Tibial nerve (tissue), 4 donors: ENCODE results near the gene OR2H1. TPM values are rescaled to one million over a fixed set of nuclear protein-coding genes. Genes with fewer than 3 reads are reported as not detected.

Experiments
- DNase-seq, 2 donors: peaks; one replicate each; pipeline ENCODE4 v3.0.0-alpha.2; 2019; ENCODE audit warnings: low spot score in 2 of 2
- H3K27ac ChIP-seq, 4 donors: fragments of 200-600 bp; sonication (generic) in 3 of 4; one replicate each; pipeline ENCODE4 v1.5.1; 2017 to 2019; ENCODE audit warnings: mild to moderate bottlenecking in 1 of 4
- H3K27me3 ChIP-seq, 2 donors: fragments of 200-600 bp; sonication (generic) in 1 of 2; one replicate each; pipeline versions ENCODE4 v1.5.1 to v1.6.0; 2017 to 2019
- H3K36me3 ChIP-seq, 3 donors: fragments of 200-600 bp; sonication (generic); one replicate each; pipeline ENCODE4 v1.5.1; 2018 to 2019
- H3K4me1 ChIP-seq, 4 donors: fragments of 200-600 bp; sonication (generic) in 3 of 4; one replicate each; pipeline ENCODE4 v1.5.1; 2017 to 2019
- H3K4me3 ChIP-seq, 4 donors: fragments of 200-600 bp; sonication (generic) in 3 of 4; one replicate each; pipeline ENCODE4 v1.5.1; 2017 to 2019; ENCODE audit warnings: mild to moderate bottlenecking in 1 of 4, moderate library complexity in 1 of 4
- H3K9me3 ChIP-seq, 4 donors: fragments of 200-600 bp; sonication (generic) in 3 of 4; one replicate each; pipeline ENCODE4 v1.5.1; 2017 to 2019
- EP300 ChIP-seq, 2 donors: sonication (generic); formaldehyde crosslinking; IDR thresholded peaks; one replicate each; pipeline ENCODE4 v1.6.1; 2017; ENCODE audit warnings: antibody characterized with exemption in 2 of 2, mild to moderate bottlenecking in 1 of 2
- POLR2A ChIP-seq, 2 donors: fragments of 450-650 bp; IDR thresholded peaks; one replicate each; pipeline ENCODE4 v1.6.1; 2017; ENCODE audit warnings: antibody characterized with exemption in 2 of 2, mild to moderate bottlenecking in 2 of 2, moderate library complexity in 2 of 2
- whole genome bisulfite sequencing, 2 donors: methylation state at CpG; one replicate each; pipeline ENCODE4 v1.1.5; 2018; 5-methylcytosine and 5-hydroxymethylcytosine counted together
- total RNA-seq, 4 donors: library from RNA; depleted of rRNA; stranded (reverse); fragments of >200 nt; gene quantifications; one replicate each; pipeline ENCODE4 v1.1.0, GENCODE V29; 2016
- TF ChIP-seq, protein P1 (sequence below), 5 experiments: fragments of 200-600 bp in 3 of 5; fragments of 450-650 bp in 2 of 5; sonication (generic) in 3 of 5; IDR thresholded peaks; one replicate each; pipeline ENCODE4 v1.5.1; 2016 to 2019; ENCODE audit warnings: antibody characterized with exemption in 5 of 5, mild to moderate bottlenecking in 3 of 5, moderate library complexity in 2 of 5

OR2H1 gene
- total RNA-seq, 4 donors from 2014 or later: not detected

DNA sequence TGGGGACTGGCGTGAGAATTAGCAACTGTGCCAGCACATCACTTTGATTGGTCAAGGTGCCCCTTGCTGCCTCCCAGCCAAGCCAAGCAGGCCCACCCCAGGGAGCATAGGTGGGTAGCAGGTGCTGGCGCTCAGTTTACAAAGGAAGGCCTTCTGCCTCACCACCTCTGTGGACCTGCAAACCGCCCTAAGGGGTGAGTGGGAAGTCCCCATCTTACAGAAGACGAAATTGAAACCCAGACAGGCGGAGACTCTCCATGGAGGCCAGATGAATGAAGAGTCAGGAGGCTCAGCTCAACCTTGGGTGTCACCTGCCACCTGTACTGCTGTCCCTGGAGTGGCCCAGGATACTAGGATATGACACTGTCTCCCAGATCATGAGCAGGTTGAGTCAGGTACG lies 52.3 kb downstream of the OR2H1 start:
- WGBS, 2 donors: 80 to 86% methylated on average over 5 to 6 of the region's 6 CpGs
- Histone ChIP-seq H3K27me3 (no peaks in the 10 kb centered on the region), H3K36me3 (no peaks in the 10 kb centered on the region), H3K27ac (no peak overlapping the region), H3K9me3 (no peaks in the 10 kb centered on the region), H3K4me1 (no peaks in the 10 kb centered on the region), H3K4me3 (no peak overlapping the region)
- TF ChIP-seq, protein P1, sequence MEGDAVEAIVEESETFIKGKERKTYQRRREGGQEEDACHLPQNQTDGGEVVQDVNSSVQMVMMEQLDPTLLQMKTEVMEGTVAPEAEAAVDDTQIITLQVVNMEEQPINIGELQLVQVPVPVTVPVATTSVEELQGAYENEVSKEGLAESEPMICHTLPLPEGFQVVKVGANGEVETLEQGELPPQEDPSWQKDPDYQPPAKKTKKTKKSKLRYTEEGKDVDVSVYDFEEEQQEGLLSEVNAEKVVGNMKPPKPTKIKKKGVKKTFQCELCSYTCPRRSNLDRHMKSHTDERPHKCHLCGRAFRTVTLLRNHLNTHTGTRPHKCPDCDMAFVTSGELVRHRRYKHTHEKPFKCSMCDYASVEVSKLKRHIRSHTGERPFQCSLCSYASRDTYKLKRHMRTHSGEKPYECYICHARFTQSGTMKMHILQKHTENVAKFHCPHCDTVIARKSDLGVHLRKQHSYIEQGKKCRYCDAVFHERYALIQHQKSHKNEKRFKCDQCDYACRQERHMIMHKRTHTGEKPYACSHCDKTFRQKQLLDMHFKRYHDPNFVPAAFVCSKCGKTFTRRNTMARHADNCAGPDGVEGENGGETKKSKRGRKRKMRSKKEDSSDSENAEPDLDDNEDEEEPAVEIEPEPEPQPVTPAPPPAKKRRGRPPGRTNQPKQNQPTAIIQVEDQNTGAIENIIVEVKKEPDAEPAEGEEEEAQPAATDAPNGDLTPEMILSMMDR (IDR thresholded peaks at IDR 0.05): no peak
- no peak for TF ChIP-seq POLR2A (IDR thresholded peaks at IDR 0.05)
- TF ChIP-seq EP300 (IDR thresholded peaks at IDR 0.05): no peak
- no peak for DNase-seq

DNA sequence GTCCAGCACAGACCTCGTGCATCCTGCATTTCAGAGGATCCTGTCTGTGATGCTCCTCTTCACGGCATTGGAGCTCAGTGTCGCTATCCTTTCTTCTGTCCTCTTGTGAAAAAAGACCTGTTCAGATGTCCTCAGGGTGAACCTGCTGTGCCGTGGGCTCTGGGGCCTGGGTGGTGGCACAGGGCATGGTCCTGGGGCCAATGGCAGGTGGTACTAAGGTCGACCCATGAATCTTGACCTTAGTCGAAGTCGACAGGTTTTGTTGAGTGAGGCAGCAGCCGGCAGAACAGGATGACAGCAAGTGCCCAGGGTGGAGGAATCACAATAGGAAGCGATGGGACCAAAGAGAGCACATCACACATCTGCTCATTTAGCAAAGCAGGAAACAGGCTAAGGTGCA lies 52.8 kb downstream of the OR2H1 start:
- DNase-seq: no peak
- WGBS, 2 donors: 83 to 89% methylated on average over 9 of the region's 9 CpGs
- H3K9me3 ChIP-seq: no peaks in the 10 kb centered on the region

DNA sequence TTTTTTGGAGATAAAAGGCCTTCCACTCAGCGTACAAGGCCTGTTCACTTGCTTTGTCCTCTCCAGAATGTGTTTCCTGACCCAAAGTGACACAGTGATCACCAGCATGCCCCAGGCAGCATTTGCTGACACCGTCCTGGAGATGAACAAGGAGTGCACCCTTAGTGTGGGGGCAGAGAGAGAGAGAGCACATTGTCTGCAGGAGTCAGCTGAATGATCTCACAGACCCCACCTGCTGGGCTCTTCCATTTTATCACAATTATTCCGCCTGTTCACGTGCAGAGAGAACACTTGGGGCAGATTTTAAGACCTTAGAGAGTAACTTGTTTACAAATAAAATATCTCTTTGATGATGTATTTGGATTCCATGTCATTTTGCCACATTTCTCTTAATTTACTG lies 53.2 kb downstream of the OR2H1 start:
- H3K4me3 ChIP-seq: no peak overlapping the region
- no peak overlapping the region for H3K27ac ChIP-seq
- H3K27me3 ChIP-seq: no peaks in the 10 kb centered on the region
- no peaks in the 10 kb centered on the region for H3K9me3 ChIP-seq
- DNase-seq: no peak
- H3K36me3 ChIP-seq: no peaks in the 10 kb centered on the region
- TF ChIP-seq EP300 (IDR thresholded peaks at IDR 0.05) (no peak), POLR2A (IDR thresholded peaks at IDR 0.05) (no peak)
- TF ChIP-seq, protein P1 (IDR thresholded peaks at IDR 0.05): no peak
- 19 to 25% methylated on average over 4 of the region's 4 CpGs for WGBS, 2 donors
- H3K4me1 ChIP-seq: no peaks in the 10 kb centered on the region

More for the DNA sequence above, 52.8 kb downstream of the OR2H1 start:
- Histone ChIP-seq H3K4me3 (no peak overlapping the region), H3K27ac (no peak overlapping the region), H3K36me3 (no peaks in the 10 kb centered on the region), H3K4me1 (no peaks in the 10 kb centered on the region), H3K27me3 (no peaks in the 10 kb centered on the region)
- no peak for TF ChIP-seq EP300 (IDR thresholded peaks at IDR 0.05)
- TF ChIP-seq POLR2A (IDR thresholded peaks at IDR 0.05): no peak
- TF ChIP-seq, protein P1 (IDR thresholded peaks at IDR 0.05): no peak

DNA sequence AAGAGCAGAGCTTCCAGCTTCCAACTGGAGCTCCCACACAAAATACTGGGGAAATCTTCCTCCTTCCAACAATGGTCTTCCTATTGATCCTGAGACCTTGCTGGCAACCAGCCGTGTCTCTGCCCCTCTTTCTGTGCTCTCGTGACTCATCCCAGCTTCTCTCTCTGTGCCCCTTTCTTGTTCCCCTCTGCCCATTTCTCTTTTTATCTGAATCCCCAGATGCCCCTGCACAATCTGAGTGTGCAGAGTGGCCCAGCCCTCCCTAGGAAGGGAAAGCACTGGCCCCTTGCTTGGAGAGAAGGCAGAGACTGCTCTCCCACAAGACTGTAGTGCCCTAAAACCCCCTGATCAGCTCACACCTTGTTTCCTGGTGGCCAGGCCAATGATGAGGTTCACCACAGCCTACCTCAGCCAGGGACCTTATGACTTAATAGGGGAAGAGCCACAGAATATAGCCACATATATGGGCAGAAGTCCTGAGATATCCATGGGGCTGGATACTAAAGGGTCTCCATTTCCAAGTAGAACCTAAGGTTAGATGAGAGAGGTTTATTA lies 53.9 kb downstream of the OR2H1 start:
- no peak for DNase-seq
- Histone ChIP-seq H3K27ac (no peak overlapping the region), H3K36me3 (no peaks in the 10 kb centered on the region), H3K27me3 (no peaks in the 10 kb centered on the region), H3K4me3 (no peak overlapping the region), H3K9me3 (peaks cover 0 to 3% (median 0%) of the 10 kb centered on the region in 4 donors), H3K4me1 (no peaks in the 10 kb centered on the region)
- no peak for TF ChIP-seq POLR2A (IDR thresholded peaks at IDR 0.05)
- TF ChIP-seq, protein P1 (IDR thresholded peaks at IDR 0.05): no peak
- TF ChIP-seq EP300 (IDR thresholded peaks at IDR 0.05): no peak
- 51 to 56% methylated on average over 2 of the region's 2 CpGs for WGBS, 2 donors

Other genes starting within 250 kb of the OR2H1 start
- gene OR14J1, start 155.5 kb upstream of the OR2H1 start, total RNA-seq: not detected
- not detected for gene OR5V1, start 88.3 kb upstream of the OR2H1 start, total RNA-seq
- not detected for gene OR12D3, start 81.9 kb upstream of the OR2H1 start, total RNA-seq
- gene OR12D2, start 61.5 kb upstream of the OR2H1 start, total RNA-seq: not detected
- gene OR12D1, start 42.2 kb upstream of the OR2H1 start, total RNA-seq: not detected
- not detected for gene OR10C1, start 17.8 kb upstream of the OR2H1 start, total RNA-seq
- gene OR11A1, start 84 bp upstream of the OR2H1 start, total RNA-seq: not detected
- under 1 TPM in 1 of 4 donors, not detected in 3; 0.42 TPM for gene MAS1L, start 30.8 kb downstream of the OR2H1 start, total RNA-seq
- gene UBD, start 102.6 kb downstream of the OR2H1 start, total RNA-seq: 10 to 100 TPM in 1 of 4 donors, under 1 TPM in 1, not detected in 2; 0.63 to 11.6 TPM
- not detected for gene OR2H2, start 128.0 kb downstream of the OR2H1 start, total RNA-seq
- gene GABBR1, start 176.0 kb downstream of the OR2H1 start, total RNA-seq: 10 to 100 TPM; 55.3 to 89.6 (median 70.5) TPM
- gene MOG, start 199.9 kb downstream of the OR2H1 start, total RNA-seq: not detected
- under 1 TPM in 1 of 4 donors, not detected in 3; 0.66 TPM for gene ZFP57, start 224.0 kb downstream of the OR2H1 start, total RNA-seq